ENCODE data around the gene TSKU. TPM values are rescaled to one million over a fixed set of nuclear protein-coding genes. Genes with fewer than 3 reads are reported as not detected.

Gene TSKU
- total and polyA plus RNA-seq, 9 of the 15 experiments (the other 6 are each of a cell fraction or from before 2014, with no cell fraction given): 0.60 to 11.9 (median 8.4) TPM

- TF ChIP-seq ATF3 (IDR thresholded peaks at IDR 0.05): peak; percentile 50; the same call in 1 of the 2 replicates
- no peak for TF ChIP-seq ATF3 (CRISPR knock-in tag; conservative IDR thresholded peaks at IDR 0.05)
- no peak for TF ChIP-seq ZNF518B (CRISPR knock-in tag; IDR thresholded peaks at IDR 0.05)
- peak; percentile 94; the same call in 1 of the 2 replicates for TF ChIP-seq CTBP1 (IDR thresholded peaks at IDR 0.05; ENCODE audit: borderline replicate concordance)
- 0 out of 2 replicates have a peak, but pooled peaks have one; percentile 39 for TF ChIP-seq MYNN (IDR thresholded peaks at IDR 0.05)
- TF ChIP-seq MYNN (CRISPR knock-in tag; IDR thresholded peaks at IDR 0.05): no peak
- peak; percentile 79 for TF ChIP-seq TAL1 (IDR thresholded peaks at IDR 0.05)
- TF ChIP-seq ESRRA (IDR thresholded peaks at IDR 0.05; ENCODE audit: borderline replicate concordance, low read depth): 0 out of 2 replicates have a peak, but pooled peaks have one; percentile 7
- TF ChIP-seq CSDE1 (IDR thresholded peaks at IDR 0.05): no peak
- TF ChIP-seq E2F8 (IDR thresholded peaks at IDR 0.05; ENCODE audit: low read depth, partially characterized antibody): no peak
- no peak for TF ChIP-seq CHD2 (IDR thresholded peaks at IDR 0.05; ENCODE audit: low read depth, low read length)
- TF ChIP-seq GATAD2A (IDR thresholded peaks at IDR 0.05): 0 out of 2 replicates have a peak, but pooled peaks have one; percentile 30
- peak; percentile 58 for TF ChIP-seq L3MBTL2 (IDR thresholded peaks at IDR 0.05)
- TF ChIP-seq CBFA2T3 (IDR thresholded peaks at IDR 0.05): peak; percentile 95
- peak; percentile 68; the same call in 1 of the 2 replicates for TF ChIP-seq HDAC2 (IDR thresholded peaks at IDR 0.05)
- TF ChIP-seq HCFC1 (IDR thresholded peaks at IDR 0.05; ENCODE audit: low read depth, low read length): peak; percentile 27; the same call in 1 of the 2 replicates
- peak; percentile 79; the same call in 1 of the 2 replicates for TF ChIP-seq JUND (IDR thresholded peaks at IDR 0.05; ENCODE audit: borderline replicate concordance, low read depth, low read length)
- TF ChIP-seq JUND (tag; IDR thresholded peaks at IDR 0.05; ENCODE audit: borderline replicate concordance, low read depth, low read length): peak; percentile 47; the same call in 1 of the 3 replicates
- TF ChIP-seq EGR1 (conservative IDR thresholded peaks at IDR 0.05): no peak
- TF ChIP-seq NEUROD1 (IDR thresholded peaks at IDR 0.05; ENCODE audit: borderline replicate concordance, low read depth, low read length, partially characterized antibody): peak; percentile 45
- TF ChIP-seq, protein P1, sequence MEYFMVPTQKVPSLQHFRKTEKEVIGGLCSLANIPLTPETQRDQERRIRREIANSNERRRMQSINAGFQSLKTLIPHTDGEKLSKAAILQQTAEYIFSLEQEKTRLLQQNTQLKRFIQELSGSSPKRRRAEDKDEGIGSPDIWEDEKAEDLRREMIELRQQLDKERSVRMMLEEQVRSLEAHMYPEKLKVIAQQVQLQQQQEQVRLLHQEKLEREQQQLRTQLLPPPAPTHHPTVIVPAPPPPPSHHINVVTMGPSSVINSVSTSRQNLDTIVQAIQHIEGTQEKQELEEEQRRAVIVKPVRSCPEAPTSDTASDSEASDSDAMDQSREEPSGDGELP (CRISPR knock-in tag; IDR thresholded peaks at IDR 0.05; ENCODE audit: borderline replicate concordance): peak; percentile 76
- peak in 1 of 2 experiments; percentile 66; a peak in 1 of 4 replicates for TF ChIP-seq HDAC1 (IDR thresholded peaks at IDR 0.05)
Measured at GRCh38 chr11:76787911-76788596, 4.9 kb downstream of the TSKU start (continued).

All from K562 (cell line).